SKM-1 (cell line): ENCODE results near the gene PCDHGA1.

Experiments used
- DNase-seq: peaks from one replicate; lab custom pipeline; 2025; ENCODE audit not compliant: unreplicated experiment; lab: John Stamatoyannopoulos, UW

PCDHGA1 gene

DNA sequence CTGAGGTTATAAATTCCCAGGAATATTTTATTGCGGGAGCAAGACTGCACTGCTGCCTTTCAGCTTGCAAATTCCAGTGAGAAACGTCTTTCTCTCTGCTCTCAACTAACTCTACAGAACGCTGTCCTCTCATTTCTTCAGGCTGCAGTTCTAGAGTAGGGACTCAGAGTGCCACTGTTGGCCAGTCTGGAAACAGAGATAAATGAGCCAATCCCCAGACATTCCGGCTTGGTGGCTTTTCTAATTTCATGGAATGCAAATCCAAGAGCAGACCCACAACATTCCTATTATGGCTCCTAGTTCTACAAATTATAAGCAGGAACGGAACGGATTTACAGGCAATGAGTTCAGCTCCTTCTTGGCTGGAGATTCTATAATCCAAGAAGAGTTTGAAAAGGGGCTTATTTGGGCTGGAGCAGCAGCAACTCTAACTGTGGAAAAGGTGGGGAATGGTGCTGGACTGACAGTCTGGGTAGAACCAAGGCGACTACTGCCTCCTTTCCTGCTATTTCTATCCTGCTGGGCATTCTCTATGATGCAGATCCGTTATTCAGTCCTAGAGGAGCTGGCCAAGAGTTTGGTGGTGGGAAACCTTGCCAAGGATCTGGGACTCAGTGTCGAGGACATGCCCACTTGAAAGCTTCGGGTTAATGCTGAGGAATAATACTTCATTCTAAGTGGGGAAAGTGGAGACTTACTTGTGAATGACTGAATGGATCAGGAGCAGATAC lies 109.3 kb downstream of the PCDHGA1 start:
- DNase-seq: no peak

DNA sequence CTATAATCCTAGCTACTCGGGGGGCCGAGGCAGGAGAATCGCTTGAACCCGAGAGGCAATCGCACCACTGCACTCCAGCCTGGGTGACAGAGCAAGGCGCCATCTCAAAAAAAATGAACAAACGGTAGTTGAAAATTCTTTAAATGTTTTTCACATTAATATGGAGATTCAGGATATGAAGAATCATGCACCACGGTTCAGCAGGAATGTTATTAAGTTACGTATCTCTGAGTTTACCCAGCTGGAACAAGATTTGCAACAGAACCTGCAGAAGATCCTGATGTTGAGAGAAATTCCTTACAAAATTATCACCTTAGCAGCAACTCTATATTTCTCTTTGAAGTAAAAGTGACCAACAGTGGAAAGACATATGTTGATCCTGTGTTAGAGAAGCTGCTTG lies 110.0 kb downstream of the PCDHGA1 start:
- DNase-seq: no peak

GRCh38 chr5:141441571-141442170 lies 111.4 kb downstream of the PCDHGA1 start:
- DNase-seq: no peak

GRCh38 chr5:141465351-141465750 lies 135.0 kb downstream of the PCDHGA1 start:
- no peak for DNase-seq

DNA sequence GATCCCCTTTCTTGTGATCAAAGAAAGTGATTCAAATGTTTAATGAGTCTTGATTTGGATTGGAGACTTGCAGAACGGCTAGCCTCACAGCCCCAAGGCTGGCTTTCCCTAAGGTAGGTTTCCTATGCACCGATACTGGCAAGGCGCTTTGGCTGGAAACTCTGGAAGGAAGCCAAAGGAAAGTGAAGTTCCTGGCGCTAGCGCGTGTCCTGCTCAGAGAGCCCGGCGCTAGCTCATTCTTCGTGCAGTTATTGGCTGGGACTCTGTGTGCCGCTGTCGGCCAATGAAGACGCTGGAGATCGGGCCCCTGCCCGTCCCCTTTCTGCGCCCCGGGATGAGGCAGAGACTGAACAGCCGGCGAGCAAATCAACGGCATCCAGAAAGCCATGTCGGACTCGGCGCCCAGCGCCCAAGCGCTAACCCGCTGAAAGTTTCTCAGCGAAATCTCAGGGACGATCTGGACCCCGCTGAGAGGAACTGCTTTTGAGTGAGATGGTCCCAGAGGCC lies 145.4 kb downstream of the PCDHGA1 start, which contains the start of gene PCDHGC3:
Gene PCDHGC3, plus strand, starts transcription at position 342 of the 507 bp plus-strand sequence. Its CDS starts 151 bp downstream, at position 493.
- peak; percentile 52 for DNase-seq

GRCh38 chr5:141476132-141476911 lies 146.0 kb downstream of the PCDHGA1 start:
- DNase-seq: no peak

DNA sequence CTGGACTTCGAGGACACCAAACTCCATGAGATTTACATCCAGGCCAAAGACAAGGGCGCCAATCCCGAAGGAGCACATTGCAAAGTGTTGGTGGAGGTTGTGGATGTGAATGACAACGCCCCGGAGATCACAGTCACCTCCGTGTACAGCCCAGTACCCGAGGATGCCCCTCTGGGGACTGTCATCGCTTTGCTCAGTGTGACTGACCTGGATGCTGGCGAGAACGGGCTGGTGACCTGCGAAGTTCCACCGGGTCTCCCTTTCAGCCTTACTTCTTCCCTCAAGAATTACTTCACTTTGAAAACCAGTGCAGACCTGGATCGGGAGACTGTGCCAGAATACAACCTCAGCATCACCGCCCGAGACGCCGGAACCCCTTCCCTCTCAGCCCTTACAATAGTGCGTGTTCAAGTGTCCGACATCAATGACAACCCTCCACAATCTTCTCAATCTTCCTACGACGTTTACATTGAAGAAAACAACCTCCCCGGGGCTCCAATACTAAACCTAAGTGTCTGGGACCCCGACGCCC lies 146.8 kb downstream of the PCDHGA1 start:
- DNase-seq: no peak

GRCh38 chr5:141477815-141478214 lies 147.5 kb downstream of the PCDHGA1 start:
- DNase-seq: no peak

GRCh38 chr5:141478321-141478945 lies 148.1 kb downstream of the PCDHGA1 start:
- DNase-seq: no peak

GRCh38 chr5:141479776-141480175 lies 149.5 kb downstream of the PCDHGA1 start:
- DNase-seq: no peak

DNA sequence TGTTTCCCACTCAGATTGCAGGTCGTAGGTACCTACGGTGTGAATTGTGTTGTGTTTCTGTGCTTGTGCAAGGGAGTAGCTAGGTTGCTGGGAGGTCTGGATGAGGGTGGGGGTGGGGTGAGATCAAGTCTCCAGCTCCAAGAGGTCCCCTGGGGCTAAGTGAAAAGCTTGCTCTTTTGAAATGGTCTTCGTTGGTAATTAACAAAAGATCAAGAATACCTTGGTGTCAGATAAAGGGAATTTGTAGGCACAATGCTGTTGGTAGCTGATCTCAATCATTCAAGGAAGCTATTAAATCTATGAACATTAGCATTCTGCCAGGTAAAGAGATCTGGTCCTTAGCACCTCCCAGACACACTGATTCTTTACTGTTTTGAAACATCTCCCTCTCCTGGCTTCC lies 153.6 kb downstream of the PCDHGA1 start:
- DNase-seq: no peak

DNA sequence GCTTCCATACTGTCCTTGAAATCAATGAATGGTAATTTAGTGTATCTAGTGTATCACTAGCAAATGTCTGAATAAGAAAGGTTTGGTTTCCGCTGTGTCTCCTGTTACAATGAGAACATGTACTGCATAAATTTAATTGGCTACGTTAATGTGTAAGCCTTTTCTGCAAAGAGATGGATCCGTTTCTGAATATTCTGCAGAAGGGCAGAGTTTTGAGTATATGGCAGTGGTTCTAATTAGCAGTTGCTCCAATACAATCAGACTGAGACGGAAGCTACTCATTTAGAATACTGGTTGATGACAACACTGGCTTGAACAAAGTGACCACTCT lies 154.0 kb downstream of the PCDHGA1 start:
- no peak for DNase-seq

DNA sequence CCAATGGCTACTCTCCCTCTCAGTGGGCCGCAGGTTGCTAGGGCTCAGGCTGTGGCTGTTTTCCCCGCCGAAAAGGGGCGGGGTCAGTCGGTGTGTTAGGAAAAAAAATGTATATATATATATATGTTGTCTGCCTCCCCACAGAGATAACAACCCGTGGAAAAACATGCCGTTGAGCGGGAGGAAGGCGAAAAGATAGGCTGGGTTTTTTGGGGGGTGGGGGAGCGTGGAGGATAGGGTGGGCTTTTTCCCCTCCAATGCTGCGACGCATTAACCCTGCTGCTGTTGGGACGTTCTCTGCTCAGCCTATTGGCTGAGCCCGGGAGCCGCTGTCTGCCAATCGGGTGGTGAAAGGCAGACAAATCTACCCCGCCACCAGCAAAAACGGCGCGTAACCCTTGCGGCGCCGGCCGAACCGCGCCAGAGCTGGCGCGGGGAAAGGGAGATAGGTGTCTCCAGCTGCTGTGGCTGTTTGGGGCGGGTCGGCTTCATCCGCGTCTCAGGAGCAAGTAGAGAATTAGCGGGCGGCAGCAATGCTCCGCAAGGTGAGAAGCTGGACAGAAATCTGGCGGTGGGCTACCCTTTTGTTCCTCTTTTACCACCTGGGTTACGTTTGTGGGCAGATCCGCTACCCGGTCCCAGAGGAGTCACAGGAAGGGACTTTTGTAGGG lies 154.5 kb downstream of the PCDHGA1 start, which contains the start of gene PCDHGC4:
Gene PCDHGC4, plus strand, starts transcription at position 390 of the 671 bp plus-strand sequence. Its CDS starts 144 bp downstream, at position 534.
- DNase-seq: no peak

DNA sequence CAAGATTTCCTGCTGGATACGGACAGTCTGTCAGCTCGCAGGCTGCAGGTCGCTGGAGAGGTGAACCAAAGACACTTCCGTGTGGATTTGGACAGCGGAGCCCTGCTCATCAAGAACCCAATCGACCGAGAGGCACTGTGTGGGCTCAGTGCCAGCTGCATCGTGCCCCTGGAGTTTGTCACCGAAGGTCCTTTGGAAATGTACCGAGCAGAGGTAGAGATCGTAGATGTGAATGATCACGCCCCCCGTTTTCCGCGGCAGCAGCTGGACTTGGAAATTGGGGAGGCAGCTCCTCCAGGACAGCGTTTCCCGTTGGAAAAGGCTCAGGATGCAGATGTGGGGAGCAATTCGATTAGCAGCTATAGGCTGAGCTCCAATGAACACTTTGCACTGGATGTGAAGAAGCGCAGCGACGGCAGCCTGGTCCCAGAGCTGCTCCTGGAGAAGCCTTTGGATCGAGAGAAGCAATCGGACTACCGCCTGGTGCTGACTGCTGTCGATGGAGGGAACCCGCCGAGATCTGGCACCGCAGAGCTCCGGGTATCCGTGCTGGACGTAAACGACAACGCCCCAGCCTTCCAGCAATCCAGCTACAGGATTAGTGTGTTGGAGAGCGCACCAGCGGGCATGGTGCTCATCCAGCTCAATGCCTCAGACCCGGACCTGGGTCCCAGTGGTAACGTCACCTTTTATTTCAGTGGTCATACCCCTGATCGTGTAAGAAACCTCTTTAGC lies 155.2 kb downstream of the PCDHGA1 start:
- DNase-seq: no peak

GRCh38 chr5:141486091-141486490 lies 155.8 kb downstream of the PCDHGA1 start:
- DNase-seq: no peak

DNA sequence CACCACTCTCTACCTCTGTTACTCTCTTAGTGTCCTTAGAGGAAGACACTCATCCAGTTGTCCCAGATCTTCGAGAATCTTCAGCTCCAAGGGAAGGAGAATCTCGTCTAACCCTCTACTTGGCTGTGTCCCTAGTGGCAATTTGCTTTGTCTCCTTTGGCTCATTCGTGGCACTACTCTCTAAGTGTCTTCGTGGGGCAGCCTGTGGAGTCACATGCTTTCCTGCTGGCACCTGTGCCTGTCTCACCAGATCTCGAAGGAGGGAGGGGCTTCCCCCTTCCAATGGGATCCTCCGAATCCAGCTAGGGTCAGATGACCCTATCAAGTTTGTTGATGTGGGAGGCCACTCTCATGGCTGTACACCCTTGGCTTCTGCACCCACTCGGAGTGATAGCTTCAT lies 156.8 kb downstream of the PCDHGA1 start:
- DNase-seq: no peak

DNA sequence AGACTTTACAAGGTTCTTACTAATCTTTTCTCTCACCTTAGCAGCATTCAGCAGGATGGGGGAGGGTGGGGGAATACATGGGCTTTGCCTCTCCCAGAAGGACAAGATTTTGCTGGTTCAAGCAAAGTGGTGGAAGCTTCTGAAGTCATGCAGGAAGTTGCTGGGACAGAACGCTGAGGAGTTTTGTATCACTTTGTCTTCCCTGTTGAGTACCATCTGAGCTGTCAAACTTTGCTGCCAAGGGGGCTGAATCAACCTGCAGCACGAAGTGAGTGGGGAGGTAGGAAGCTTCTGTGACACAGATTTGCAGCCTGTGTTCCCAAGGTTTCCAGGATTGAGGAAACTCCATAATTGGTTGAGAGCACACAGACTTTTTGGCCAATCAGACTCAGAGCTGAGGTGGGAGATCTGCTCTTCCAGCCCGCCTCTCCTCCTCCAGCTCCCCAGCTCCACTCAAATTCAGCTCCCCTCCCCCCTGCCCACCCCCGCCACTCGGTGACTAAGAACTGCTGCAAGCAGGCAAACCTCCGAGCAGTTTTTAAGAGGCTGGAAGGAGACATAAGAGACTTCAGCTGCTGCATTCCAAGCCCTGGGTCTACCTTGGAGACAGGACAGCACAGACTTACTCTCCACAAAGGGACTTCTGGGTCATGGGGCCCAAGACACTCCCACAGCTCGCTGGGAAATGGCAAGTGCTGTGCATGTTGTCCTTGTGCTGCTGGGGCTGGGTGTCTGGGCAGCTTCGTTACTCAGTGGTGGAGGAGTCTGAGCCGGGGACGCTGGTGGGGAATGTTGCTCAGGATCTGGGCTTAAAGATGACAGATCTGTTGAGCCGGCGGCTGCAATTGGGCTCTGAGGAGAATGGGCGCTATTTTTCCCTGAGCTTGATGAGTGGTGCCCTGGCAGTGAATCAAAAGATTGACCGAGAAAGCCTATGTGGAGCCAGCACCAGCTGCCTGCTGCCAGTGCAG lies 158.6 kb downstream of the PCDHGA1 start, which contains the start of gene PCDHGC5:
Gene PCDHGC5, plus strand, starts transcription at position 491 of the 971 bp plus-strand sequence. Its CDS starts 160 bp downstream, at position 651.
- DNase-seq: no peak

DNA sequence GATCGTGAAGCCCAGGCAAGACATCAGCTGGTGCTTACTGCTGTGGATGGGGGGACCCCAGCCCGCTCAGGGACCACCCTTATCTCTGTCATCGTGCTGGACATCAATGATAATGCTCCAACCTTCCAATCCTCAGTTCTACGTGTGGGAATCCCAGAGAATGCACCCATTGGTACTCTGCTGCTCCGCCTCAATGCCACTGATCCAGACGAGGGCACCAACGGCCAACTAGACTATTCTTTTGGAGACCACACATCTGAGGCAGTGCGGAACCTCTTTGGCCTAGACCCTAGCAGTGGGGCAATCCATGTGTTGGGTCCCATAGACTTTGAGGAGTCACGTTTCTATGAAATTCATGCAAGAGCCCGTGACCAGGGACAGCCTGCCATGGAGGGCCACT lies 159.5 kb downstream of the PCDHGA1 start:
- no peak for DNase-seq
